ENCODE results near the gene ORC5.
"Not testable (repeated sequence)": the region's sequence is repeated elsewhere in the genome, so short reads cannot be mapped to it uniquely, and the experiment has no call there.

ORC5 gene

GRCh38 chr7:104207731-104208420, at the start of gene ORC5:
Gene ORC5 (minus strand): TSS chr7:104208013. CDS start chr7:104207904, 109 bp downstream.
- Histone ChIP-seq H3K27me3 (ENCODE audit: control insufficient read depth, insufficient read depth, low read length) (no peaks in the 10 kb centered on the region), H3K4me3 (ENCODE audit: low read depth, low read length) (peak within 1 kb of the TSS; percentile 97), H3K9me3 (ENCODE audit: control insufficient read depth, insufficient read depth, low read depth, low read length) (peaks cover 6% of the 10 kb centered on the region), H3K27ac (ENCODE audit: low read depth, low read length) (peak within 1 kb of the TSS; percentile 64; the same call in 1 of the 2 replicates), H3K4me1 (ENCODE audit: control insufficient read depth, insufficient read depth, low read length) (peaks cover 2% of the 10 kb centered on the region; the same call in 1 of the 2 replicates), H3K36me3 (ENCODE audit: control insufficient read depth, insufficient read depth, low read length) (peaks cover 11% of the 10 kb centered on the region), H3K9ac (ENCODE audit: low read length) (peak within 1 kb of the TSS; percentile 96)

- Histone ChIP-seq H3K4me3 (ENCODE audit: low read depth, low read length) (no peak overlapping the region), H3K27ac (ENCODE audit: low read depth, low read length) (no peak overlapping the region), H3K9me3 (ENCODE audit: control insufficient read depth, insufficient read depth, low read depth, low read length) (no peaks in the 10 kb centered on the region), H3K36me3 (ENCODE audit: control insufficient read depth, insufficient read depth, low read length) (no peaks in the 10 kb centered on the region), H3K4me1 (ENCODE audit: control insufficient read depth, insufficient read depth, low read length) (no peaks in the 10 kb centered on the region), H3K27me3 (ENCODE audit: control insufficient read depth, insufficient read depth, low read length) (no peaks in the 10 kb centered on the region), H3K9ac (ENCODE audit: low read length) (no peak overlapping the region)
These were observed 47.8 kb upstream of the ORC5 start for GRCh38 chr7:104255616-104256015.

- H3K4me1 ChIP-seq (ENCODE audit: control insufficient read depth, insufficient read depth, low read length), result no peaks in the 10 kb centered on the region
- no peak overlapping the region for H3K9ac ChIP-seq (ENCODE audit: low read length)
- H3K27ac ChIP-seq (ENCODE audit: low read depth, low read length), result no peak overlapping the region
- H3K36me3 ChIP-seq (ENCODE audit: control insufficient read depth, insufficient read depth, low read length), result no peaks in the 10 kb centered on the region
- no peaks in the 10 kb centered on the region for H3K27me3 ChIP-seq (ENCODE audit: control insufficient read depth, insufficient read depth, low read length)
- no peak overlapping the region for H3K4me3 ChIP-seq (ENCODE audit: low read depth, low read length)
- no peaks in the 10 kb centered on the region for H3K9me3 ChIP-seq (ENCODE audit: control insufficient read depth, insufficient read depth, low read depth, low read length)
These were observed 47.4 kb upstream of the ORC5 start for GRCh38 chr7:104255194-104255593.

GRCh38 chr7:104254696-104255095, 46.9 kb upstream of the ORC5 start:
- Histone ChIP-seq H3K9me3 (ENCODE audit: control insufficient read depth, insufficient read depth, low read depth, low read length) (no peaks in the 10 kb centered on the region), H3K9ac (ENCODE audit: low read length) (no peak overlapping the region), H3K4me3 (ENCODE audit: low read depth, low read length) (no peak overlapping the region), H3K27ac (ENCODE audit: low read depth, low read length) (no peak overlapping the region), H3K36me3 (ENCODE audit: control insufficient read depth, insufficient read depth, low read length) (no peaks in the 10 kb centered on the region), H3K4me1 (ENCODE audit: control insufficient read depth, insufficient read depth, low read length) (no peaks in the 10 kb centered on the region), H3K27me3 (ENCODE audit: control insufficient read depth, insufficient read depth, low read length) (no peaks in the 10 kb centered on the region)

GRCh38 chr7:104252409-104253134, 44.8 kb upstream of the ORC5 start:
- Histone ChIP-seq H3K36me3 (ENCODE audit: control insufficient read depth, insufficient read depth, low read length) (no peaks in the 10 kb centered on the region), H3K9me3 (ENCODE audit: control insufficient read depth, insufficient read depth, low read depth, low read length) (no peaks in the 10 kb centered on the region)

GRCh38 chr7:104242638-104243037, 34.8 kb upstream of the ORC5 start:
- H3K4me3 ChIP-seq (ENCODE audit: low read depth, low read length), result no peak overlapping the region
- H3K4me1 ChIP-seq (ENCODE audit: control insufficient read depth, insufficient read depth, low read length), result no peaks in the 10 kb centered on the region
- no peak overlapping the region for H3K9ac ChIP-seq (ENCODE audit: low read length)
- no peaks in the 10 kb centered on the region for H3K36me3 ChIP-seq (ENCODE audit: control insufficient read depth, insufficient read depth, low read length)
- H3K27ac ChIP-seq (ENCODE audit: low read depth, low read length), result no peak overlapping the region
- H3K27me3 ChIP-seq (ENCODE audit: control insufficient read depth, insufficient read depth, low read length), result peaks cover 9% of the 10 kb centered on the region; the same call in 1 of the 2 replicates
- H3K9me3 ChIP-seq (ENCODE audit: control insufficient read depth, insufficient read depth, low read depth, low read length), result no peaks in the 10 kb centered on the region

More at GRCh38 chr7:104252409-104253134, 44.8 kb upstream of the ORC5 start:
- H3K4me1 ChIP-seq (ENCODE audit: control insufficient read depth, insufficient read depth, low read length), result no peaks in the 10 kb centered on the region
- no peaks in the 10 kb centered on the region for H3K27me3 ChIP-seq (ENCODE audit: control insufficient read depth, insufficient read depth, low read length)
- no peak overlapping the region for H3K27ac ChIP-seq (ENCODE audit: low read depth, low read length)
- no peak overlapping the region for H3K4me3 ChIP-seq (ENCODE audit: low read depth, low read length)
- H3K9ac ChIP-seq (ENCODE audit: low read length), result no peak overlapping the region

- H3K4me1 ChIP-seq (ENCODE audit: control insufficient read depth, insufficient read depth, low read length), result no peaks in the 10 kb centered on the region
- H3K27ac ChIP-seq (ENCODE audit: low read depth, low read length), result no peak overlapping the region
- no peaks in the 10 kb centered on the region for H3K9me3 ChIP-seq (ENCODE audit: control insufficient read depth, insufficient read depth, low read depth, low read length)
- H3K27me3 ChIP-seq (ENCODE audit: control insufficient read depth, insufficient read depth, low read length), result peaks cover 9% of the 10 kb centered on the region; the same call in 1 of the 2 replicates
- no peak overlapping the region for H3K9ac ChIP-seq (ENCODE audit: low read length)
- no peaks in the 10 kb centered on the region for H3K36me3 ChIP-seq (ENCODE audit: control insufficient read depth, insufficient read depth, low read length)
- no peak overlapping the region for H3K4me3 ChIP-seq (ENCODE audit: low read depth, low read length)
These were observed 33.9 kb upstream of the ORC5 start for GRCh38 chr7:104241538-104242209.

GRCh38 chr7:104241135-104241534, 33.3 kb upstream of the ORC5 start:
- no peak overlapping the region for H3K4me3 ChIP-seq (ENCODE audit: low read depth, low read length)
- no peaks in the 10 kb centered on the region for H3K4me1 ChIP-seq (ENCODE audit: control insufficient read depth, insufficient read depth, low read length)
- H3K9ac ChIP-seq (ENCODE audit: low read length), result no peak overlapping the region
- peaks cover 9% of the 10 kb centered on the region; the same call in 1 of the 2 replicates for H3K27me3 ChIP-seq (ENCODE audit: control insufficient read depth, insufficient read depth, low read length)
- H3K27ac ChIP-seq (ENCODE audit: low read depth, low read length), result no peak overlapping the region
- H3K9me3 ChIP-seq (ENCODE audit: control insufficient read depth, insufficient read depth, low read depth, low read length), result no peaks in the 10 kb centered on the region
- no peaks in the 10 kb centered on the region for H3K36me3 ChIP-seq (ENCODE audit: control insufficient read depth, insufficient read depth, low read length)

GRCh38 chr7:104240401-104240800, 32.6 kb upstream of the ORC5 start:
- no peak overlapping the region for H3K27ac ChIP-seq (ENCODE audit: low read depth, low read length)
- no peaks in the 10 kb centered on the region for H3K9me3 ChIP-seq (ENCODE audit: control insufficient read depth, insufficient read depth, low read depth, low read length)
- H3K4me1 ChIP-seq (ENCODE audit: control insufficient read depth, insufficient read depth, low read length), result no peaks in the 10 kb centered on the region
- H3K9ac ChIP-seq (ENCODE audit: low read length), result no peak overlapping the region
- peaks cover 9% of the 10 kb centered on the region; the same call in 1 of the 2 replicates for H3K27me3 ChIP-seq (ENCODE audit: control insufficient read depth, insufficient read depth, low read length)
- H3K4me3 ChIP-seq (ENCODE audit: low read depth, low read length), result no peak overlapping the region
- H3K36me3 ChIP-seq (ENCODE audit: control insufficient read depth, insufficient read depth, low read length), result no peaks in the 10 kb centered on the region

- H3K27ac ChIP-seq (ENCODE audit: low read depth, low read length); H3K27me3 ChIP-seq (ENCODE audit: control insufficient read depth, insufficient read depth, low read length); H3K4me3 ChIP-seq (ENCODE audit: low read depth, low read length); H3K9ac ChIP-seq (ENCODE audit: low read length); H3K9me3 ChIP-seq (ENCODE audit: control insufficient read depth, insufficient read depth, low read depth, low read length); H3K36me3 ChIP-seq (ENCODE audit: control insufficient read depth, insufficient read depth, low read length); H3K4me1 ChIP-seq (ENCODE audit: control insufficient read depth, insufficient read depth, low read length): not testable (repeated sequence)
These were observed 27.2 kb upstream of the ORC5 start for GRCh38 chr7:104234990-104235389.

Measured in HUES6 (cell line).